ENCODE measurements around the gene SGCD.
"Not testable (repeated sequence)": the region's sequence is repeated elsewhere in the genome, so short reads cannot be mapped to it uniquely, and the experiment has no call there.

Gene SGCD

GRCh38 chr5:156628421-156628820, 301.5 kb downstream of the SGCD start:
- no peak for DNase-seq (ENCODE audit: low read depth in 2 of 2)

GRCh38 chr5:156631005-156631404, 304.0 kb downstream of the SGCD start:
- DNase-seq (ENCODE audit: low read depth in 2 of 2) = no peak

- DNase-seq (ENCODE audit: low read depth in 2 of 2) = no peak
These were observed 307.3 kb downstream of the SGCD start for GRCh38 chr5:156634301-156634700.

- no peak for DNase-seq (ENCODE audit: low read depth in 2 of 2)
These were observed 313.8 kb downstream of the SGCD start for GRCh38 chr5:156640691-156641241.

- DNase-seq (ENCODE audit: low read depth in 2 of 2) = no peak
These were observed 314.7 kb downstream of the SGCD start for GRCh38 chr5:156641686-156642085.

- no peak for DNase-seq (ENCODE audit: low read depth in 2 of 2)
These were observed 320.1 kb downstream of the SGCD start for GRCh38 chr5:156647034-156647451.

GRCh38 chr5:156654444-156654843, 327.5 kb downstream of the SGCD start:
- no peak for DNase-seq (ENCODE audit: low read depth in 2 of 2)

GRCh38 chr5:156655732-156656131, 328.8 kb downstream of the SGCD start:
- no peak for DNase-seq (ENCODE audit: low read depth in 2 of 2)

- not testable (repeated sequence) for DNase-seq (ENCODE audit: low read depth in 2 of 2)
These were observed 337.9 kb downstream of the SGCD start for GRCh38 chr5:156664832-156665231.

GRCh38 chr5:156666686-156667085, 339.7 kb downstream of the SGCD start:
- DNase-seq (ENCODE audit: low read depth in 2 of 2) = not testable (repeated sequence)

GRCh38 chr5:156667616-156668015, 340.7 kb downstream of the SGCD start:
- no peak for DNase-seq (ENCODE audit: low read depth in 2 of 2)

GRCh38 chr5:156669416-156669815, 342.5 kb downstream of the SGCD start:
- no peak for DNase-seq (ENCODE audit: low read depth in 2 of 2)

- DNase-seq (ENCODE audit: low read depth in 2 of 2) = no peak
These were observed 343.7 kb downstream of the SGCD start for GRCh38 chr5:156670615-156671014.

- DNase-seq (ENCODE audit: low read depth in 2 of 2) = no peak
These were observed 348.4 kb downstream of the SGCD start for GRCh38 chr5:156675395-156675794.

- DNase-seq (ENCODE audit: low read depth in 2 of 2) = no peak
These were observed 351.0 kb downstream of the SGCD start for GRCh38 chr5:156677963-156678362.

- DNase-seq (ENCODE audit: low read depth in 2 of 2) = no peak
These were observed 351.5 kb downstream of the SGCD start for GRCh38 chr5:156678484-156678883.

GRCh38 chr5:156680831-156681230, 353.9 kb downstream of the SGCD start:
- no peak for DNase-seq (ENCODE audit: low read depth in 2 of 2)

- DNase-seq (ENCODE audit: low read depth in 2 of 2) = no peak
These were observed 354.3 kb downstream of the SGCD start for GRCh38 chr5:156681265-156681664.

GRCh38 chr5:156682971-156683370, 356.0 kb downstream of the SGCD start:
- no peak for DNase-seq (ENCODE audit: low read depth in 2 of 2)

GRCh38 chr5:156683509-156683908, 356.5 kb downstream of the SGCD start:
- no peak for DNase-seq (ENCODE audit: low read depth in 2 of 2)

- DNase-seq (ENCODE audit: low read depth in 2 of 2) = no peak
These were observed 357.3 kb downstream of the SGCD start for GRCh38 chr5:156684216-156684615.

GRCh38 chr5:156685481-156685880, 358.5 kb downstream of the SGCD start:
- DNase-seq (ENCODE audit: low read depth in 2 of 2) = no peak

GRCh38 chr5:156686380-156686779, 359.4 kb downstream of the SGCD start:
- no peak for DNase-seq (ENCODE audit: low read depth in 2 of 2)

GRCh38 chr5:156686796-156687195, 359.8 kb downstream of the SGCD start:
- DNase-seq (ENCODE audit: low read depth in 2 of 2) = no peak
